ENCODE results near the gene SSH3.

DNA sequence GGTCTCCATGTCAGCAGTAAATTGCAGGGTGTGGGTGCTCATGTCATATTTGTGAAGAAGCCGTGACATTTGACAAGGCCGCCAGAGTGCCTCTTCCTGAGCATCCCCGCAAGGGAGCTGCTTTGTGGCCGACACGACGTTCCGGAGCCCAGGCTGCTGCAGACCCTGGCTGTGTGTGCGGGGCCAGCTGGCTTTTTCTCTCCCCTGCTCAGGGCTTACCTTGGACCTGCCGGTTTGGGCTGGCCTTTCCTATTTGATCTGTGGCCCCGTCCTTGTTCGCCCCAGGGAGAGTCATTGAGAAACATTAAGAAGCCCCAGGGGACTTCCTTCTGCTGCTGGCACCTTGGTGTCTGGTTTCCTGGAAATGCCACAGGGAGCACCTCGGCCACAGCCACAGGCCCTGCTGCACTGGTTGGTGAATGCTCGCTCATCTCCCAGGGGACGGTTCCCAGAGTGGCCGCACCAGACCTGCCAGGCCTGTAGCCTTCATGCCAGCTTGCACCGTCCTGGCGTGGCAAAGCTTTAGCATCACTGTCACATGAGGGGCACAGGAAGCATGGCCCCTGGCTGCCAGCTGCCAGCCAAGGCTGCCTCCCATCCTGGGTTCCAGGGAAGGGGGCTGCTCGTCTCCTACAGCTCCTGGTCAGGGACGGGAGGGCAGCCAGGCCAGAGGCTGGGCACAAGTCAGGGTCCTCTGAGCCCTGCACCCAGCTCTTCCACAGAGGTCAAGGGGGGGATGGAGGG is 31.6 kb upstream of the SSH3 start:
- TF ChIP-seq, protein P1, sequence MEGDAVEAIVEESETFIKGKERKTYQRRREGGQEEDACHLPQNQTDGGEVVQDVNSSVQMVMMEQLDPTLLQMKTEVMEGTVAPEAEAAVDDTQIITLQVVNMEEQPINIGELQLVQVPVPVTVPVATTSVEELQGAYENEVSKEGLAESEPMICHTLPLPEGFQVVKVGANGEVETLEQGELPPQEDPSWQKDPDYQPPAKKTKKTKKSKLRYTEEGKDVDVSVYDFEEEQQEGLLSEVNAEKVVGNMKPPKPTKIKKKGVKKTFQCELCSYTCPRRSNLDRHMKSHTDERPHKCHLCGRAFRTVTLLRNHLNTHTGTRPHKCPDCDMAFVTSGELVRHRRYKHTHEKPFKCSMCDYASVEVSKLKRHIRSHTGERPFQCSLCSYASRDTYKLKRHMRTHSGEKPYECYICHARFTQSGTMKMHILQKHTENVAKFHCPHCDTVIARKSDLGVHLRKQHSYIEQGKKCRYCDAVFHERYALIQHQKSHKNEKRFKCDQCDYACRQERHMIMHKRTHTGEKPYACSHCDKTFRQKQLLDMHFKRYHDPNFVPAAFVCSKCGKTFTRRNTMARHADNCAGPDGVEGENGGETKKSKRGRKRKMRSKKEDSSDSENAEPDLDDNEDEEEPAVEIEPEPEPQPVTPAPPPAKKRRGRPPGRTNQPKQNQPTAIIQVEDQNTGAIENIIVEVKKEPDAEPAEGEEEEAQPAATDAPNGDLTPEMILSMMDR (conservative IDR thresholded peaks at IDR 0.05 in 1 of 2, IDR thresholded peaks at IDR 0.05 in 1 of 2; ENCODE audit: low read depth in 1 of 2, low read length in 2 of 2): no peak
- TF ChIP-seq EZH2 (IDR thresholded peaks at IDR 0.05; ENCODE audit: low read length, missing control alignments): no peak

All from fibroblast of lung (primary cell).